Osteocyte (in vitro differentiated cells): ENCODE results near the gene APBA1. TPM values are rescaled to one million over a fixed set of nuclear protein-coding genes. Genes with fewer than 3 reads are reported as not detected.

ENCODE experiments used
- DNase-seq: peaks from one replicate; pipeline ENCODE4 v3.0.0; 2021; ENCODE audit warnings: mixed read lengths; ENCODE audit not compliant: unreplicated experiment; ENCODE audit errors: extremely low spot score
- H3K27ac Mint-ChIP-seq: one replicate; pipeline ENCODE4 v1.8.0; 2021; ENCODE audit warnings: mild to moderate bottlenecking, mixed read lengths; ENCODE audit not compliant: unreplicated experiment
- H3K27me3 Mint-ChIP-seq: one replicate; pipeline ENCODE4 v1.8.0; 2021; ENCODE audit warnings: mixed read lengths; ENCODE audit not compliant: unreplicated experiment
- H3K36me3 Mint-ChIP-seq: one replicate; pipeline ENCODE4 v1.8.0; 2021; ENCODE audit warnings: mixed read lengths; ENCODE audit not compliant: unreplicated experiment
- H3K4me1 Mint-ChIP-seq: one replicate; pipeline ENCODE4 v1.8.0; 2021; ENCODE audit warnings: mixed read lengths; ENCODE audit not compliant: unreplicated experiment
- H3K4me3 Mint-ChIP-seq: one replicate; pipeline ENCODE4 v1.8.0; 2021; ENCODE audit warnings: mild to moderate bottlenecking, moderate library complexity, mixed read lengths; ENCODE audit not compliant: unreplicated experiment
- H3K9me3 Mint-ChIP-seq: one replicate; pipeline ENCODE4 v1.8.0; 2021; ENCODE audit warnings: mixed read lengths; ENCODE audit not compliant: unreplicated experiment
- total RNA-seq: library from RNA; stranded (reverse); gene quantifications from 2 replicates; pipeline ENCODE4 v1.2.1, GENCODE V29; 2021
- TF ChIP-seq, protein P1 (sequence below): fragments of 200-600 bp; sonication (generic); IDR thresholded peaks from 2 replicates; pipeline ENCODE4 v1.5.0; 2021; ENCODE audit warnings: antibody characterized with exemption, mild to moderate bottlenecking, moderate library complexity

APBA1 gene
- total RNA-seq, 1 donor from 2014 or later: 5.2 TPM

DNA sequence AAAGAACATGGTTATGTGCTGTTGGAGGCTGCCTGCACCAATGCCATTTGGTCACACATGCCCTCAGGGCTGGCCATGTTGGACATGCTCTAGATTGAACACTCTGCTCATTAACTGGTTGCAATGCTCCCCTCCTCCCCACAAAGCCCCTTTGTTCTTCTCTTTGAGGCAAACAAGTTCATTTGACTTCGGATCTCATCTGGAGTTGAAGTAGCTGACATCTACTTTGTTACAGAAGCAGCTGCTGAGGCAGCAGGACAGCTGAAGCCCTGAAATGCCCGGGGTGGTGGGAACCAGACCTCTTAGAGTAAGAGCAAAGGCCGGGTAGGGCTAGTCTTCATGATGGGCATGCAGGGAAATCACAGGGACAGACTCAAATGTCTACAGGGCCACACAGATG, 123.5 kb downstream of the APBA1 start:
- H3K27me3 Mint-ChIP-seq: peaks cover 5% of the 10 kb centered on the region
- DNase-seq: no peak
- no peak overlapping the region for H3K4me3 Mint-ChIP-seq
- H3K36me3 Mint-ChIP-seq: no peaks in the 10 kb centered on the region
- peaks cover 1% of the 10 kb centered on the region for H3K4me1 Mint-ChIP-seq
- no peaks in the 10 kb centered on the region for H3K9me3 Mint-ChIP-seq
- TF ChIP-seq, protein P1, sequence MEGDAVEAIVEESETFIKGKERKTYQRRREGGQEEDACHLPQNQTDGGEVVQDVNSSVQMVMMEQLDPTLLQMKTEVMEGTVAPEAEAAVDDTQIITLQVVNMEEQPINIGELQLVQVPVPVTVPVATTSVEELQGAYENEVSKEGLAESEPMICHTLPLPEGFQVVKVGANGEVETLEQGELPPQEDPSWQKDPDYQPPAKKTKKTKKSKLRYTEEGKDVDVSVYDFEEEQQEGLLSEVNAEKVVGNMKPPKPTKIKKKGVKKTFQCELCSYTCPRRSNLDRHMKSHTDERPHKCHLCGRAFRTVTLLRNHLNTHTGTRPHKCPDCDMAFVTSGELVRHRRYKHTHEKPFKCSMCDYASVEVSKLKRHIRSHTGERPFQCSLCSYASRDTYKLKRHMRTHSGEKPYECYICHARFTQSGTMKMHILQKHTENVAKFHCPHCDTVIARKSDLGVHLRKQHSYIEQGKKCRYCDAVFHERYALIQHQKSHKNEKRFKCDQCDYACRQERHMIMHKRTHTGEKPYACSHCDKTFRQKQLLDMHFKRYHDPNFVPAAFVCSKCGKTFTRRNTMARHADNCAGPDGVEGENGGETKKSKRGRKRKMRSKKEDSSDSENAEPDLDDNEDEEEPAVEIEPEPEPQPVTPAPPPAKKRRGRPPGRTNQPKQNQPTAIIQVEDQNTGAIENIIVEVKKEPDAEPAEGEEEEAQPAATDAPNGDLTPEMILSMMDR: no peak
- H3K27ac Mint-ChIP-seq: no peak overlapping the region

- no peak for DNase-seq
Measured at GRCh38 chr9:69546265-69546664, 125.9 kb downstream of the APBA1 start.

DNA sequence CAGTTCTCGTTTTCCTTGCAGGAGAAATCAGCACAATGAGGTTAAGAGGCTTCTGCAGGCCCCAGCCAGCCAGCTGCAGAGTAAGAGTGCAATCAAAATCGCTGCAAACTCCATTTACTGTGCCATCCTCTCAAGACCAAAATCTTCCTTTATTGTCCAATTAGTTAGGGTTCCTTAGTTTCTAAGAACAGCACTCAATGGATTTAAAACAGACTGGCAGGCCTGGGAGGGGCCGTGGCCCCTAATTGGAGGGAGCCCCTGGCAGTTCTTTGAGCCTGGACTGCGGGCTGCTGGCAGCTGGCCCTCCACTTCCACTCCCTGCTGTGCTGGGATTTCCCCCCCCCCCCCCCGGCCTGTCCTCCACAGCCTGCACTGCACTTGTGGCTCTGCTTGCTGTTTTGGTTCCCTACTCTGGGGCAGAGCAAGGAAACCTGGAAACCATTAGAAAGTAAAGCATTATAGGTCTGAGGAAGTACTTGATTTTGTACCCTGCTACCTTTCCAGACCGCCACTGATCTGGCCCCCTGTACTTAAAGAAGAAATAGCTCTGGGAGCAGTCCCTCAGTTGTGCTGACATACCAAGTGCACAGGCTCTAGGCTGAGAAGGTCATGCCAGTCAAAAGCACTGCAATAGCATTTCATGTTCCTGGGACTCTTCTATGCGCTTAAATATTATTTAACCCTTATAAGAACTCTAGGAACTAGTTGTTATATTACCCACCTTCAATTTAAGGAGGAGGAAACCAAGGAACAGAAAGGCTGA, 129.0 kb downstream of the APBA1 start:
- TF ChIP-seq, protein P1: no peak
- Mint-ChIP-seq H3K36me3 (no peaks in the 10 kb centered on the region), H3K4me3 (no peak overlapping the region), H3K4me1 (peaks cover 9% of the 10 kb centered on the region), H3K9me3 (no peaks in the 10 kb centered on the region), H3K27ac (no peak overlapping the region), H3K27me3 (no peaks in the 10 kb centered on the region)
- DNase-seq: no peak

More at GRCh38 chr9:69546265-69546664, 125.9 kb downstream of the APBA1 start:
- H3K4me1 Mint-ChIP-seq: peaks cover 10% of the 10 kb centered on the region
- TF ChIP-seq, protein P1: peak; percentile 45
- no peaks in the 10 kb centered on the region for H3K9me3 Mint-ChIP-seq
- no peak overlapping the region for H3K27ac Mint-ChIP-seq
- no peak overlapping the region for H3K4me3 Mint-ChIP-seq
- H3K27me3 Mint-ChIP-seq: peaks cover 5% of the 10 kb centered on the region
- H3K36me3 Mint-ChIP-seq: no peaks in the 10 kb centered on the region

- no peaks in the 10 kb centered on the region for H3K36me3 Mint-ChIP-seq
- H3K27me3 Mint-ChIP-seq: no peaks in the 10 kb centered on the region
- H3K27ac Mint-ChIP-seq: no peak overlapping the region
- H3K4me3 Mint-ChIP-seq: no peak overlapping the region
- no peaks in the 10 kb centered on the region for H3K9me3 Mint-ChIP-seq
- TF ChIP-seq, protein P1: no peak
- H3K4me1 Mint-ChIP-seq: peaks cover 9% of the 10 kb centered on the region
- DNase-seq: no peak
Measured at GRCh38 chr9:69542058-69542457, 130.1 kb downstream of the APBA1 start.

DNA sequence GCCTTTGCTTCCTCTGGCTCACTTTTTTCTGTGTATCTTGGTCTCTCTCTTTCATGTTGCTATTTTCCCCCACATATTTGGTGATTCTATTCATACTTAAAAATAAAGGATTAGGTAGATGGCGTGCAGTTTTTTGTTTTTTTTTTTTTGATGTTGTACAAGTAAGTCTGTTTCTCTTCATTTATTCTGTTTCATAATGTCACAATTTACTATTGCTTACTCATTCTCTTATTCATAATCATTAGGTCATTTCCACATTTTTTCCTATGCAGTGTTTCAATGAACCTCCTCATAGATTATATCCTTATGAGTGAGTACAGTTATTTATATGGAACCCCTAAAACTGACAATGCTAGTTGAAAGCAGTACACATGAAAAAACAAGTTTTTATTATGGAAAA, 136.3 kb downstream of the APBA1 start:
- Mint-ChIP-seq H3K9me3 (no peaks in the 10 kb centered on the region), H3K27ac (no peak overlapping the region), H3K4me3 (no peak overlapping the region), H3K36me3 (no peaks in the 10 kb centered on the region), H3K27me3 (no peaks in the 10 kb centered on the region), H3K4me1 (no peaks in the 10 kb centered on the region)
- DNase-seq: no peak
- TF ChIP-seq, protein P1: no peak
